ENCODE measurements around the gene IPO11.

The IPO11 gene

GRCh38 chr5:62413711-62414110 is 1.1 kb downstream of the IPO11 start:
- Histone ChIP-seq H3K4me3 (ENCODE audit: insufficient read depth, low read length, poor library complexity, severe bottlenecking) (peak overlapping the region; percentile 90), H3K4me2 (ENCODE audit: low read depth, low read length, poor library complexity, severe bottlenecking) (peak overlapping the region; percentile 72), H4K20me1 (ENCODE audit: low read depth, low read length) (peaks cover 3% of the 10 kb centered on the region; the same call in 1 of the 2 replicates), H3K27ac (ENCODE audit: low read depth, low read length) (no peak overlapping the region), H3K36me3 (ENCODE audit: low read length) (no peaks in the 10 kb centered on the region), H3K9me2 (replicated peaks; ENCODE audit: insufficient read depth, low read length) (no peaks in the 10 kb centered on the region), H3K79me2 (ENCODE audit: insufficient read depth, low read length) (peaks cover 58% of the 10 kb centered on the region), H3K27me3 (ENCODE audit: low read length) (no peaks in the 10 kb centered on the region), H2AFZ (ENCODE audit: low read depth, low read length, severe bottlenecking) (no peak overlapping the region), H3F3A (ENCODE audit: insufficient read depth) (0 out of 2 replicates have a peak, but pooled peaks cover 3% of the 10 kb centered on the region), H3K9me3 (ENCODE audit: insufficient read depth, low read length) (no peaks in the 10 kb centered on the region), H3K9ac (ENCODE audit: low read length) (peak overlapping the region; percentile 76)
- TF ChIP-seq EZH2phosphoT487 (conservative IDR thresholded peaks at IDR 0.05; ENCODE audit: low read length), result no peak
- TF ChIP-seq CTCF (IDR thresholded peaks at IDR 0.05; ENCODE audit: insufficient read depth, low read length, poor library complexity, severe bottlenecking), result no peak

- Histone ChIP-seq H3K79me2 (ENCODE audit: insufficient read depth, low read length) (peaks cover 97% of the 10 kb centered on the region), H3K9me3 (ENCODE audit: insufficient read depth, low read length) (no peaks in the 10 kb centered on the region), H4K20me1 (ENCODE audit: low read depth, low read length) (peaks cover 9% of the 10 kb centered on the region; the same call in 1 of the 2 replicates), H2AFZ (ENCODE audit: low read depth, low read length, severe bottlenecking) (no peak overlapping the region), H3K9me2 (replicated peaks; ENCODE audit: insufficient read depth, low read length) (no peaks in the 10 kb centered on the region), H3K27me3 (ENCODE audit: low read length) (no peaks in the 10 kb centered on the region), H3K36me3 (ENCODE audit: low read length) (no peaks in the 10 kb centered on the region), H3K9ac (ENCODE audit: low read length) (no peak overlapping the region), H3K4me3 (ENCODE audit: insufficient read depth, low read length, poor library complexity, severe bottlenecking) (no peak overlapping the region), H3K27ac (ENCODE audit: low read depth, low read length) (no peak overlapping the region), H3F3A (ENCODE audit: insufficient read depth) (0 out of 2 replicates have a peak, but pooled peaks cover 3% of the 10 kb centered on the region), H3K4me2 (ENCODE audit: low read depth, low read length, poor library complexity, severe bottlenecking) (no peak overlapping the region)
- no peak for TF ChIP-seq EZH2phosphoT487 (conservative IDR thresholded peaks at IDR 0.05; ENCODE audit: low read length)
- no peak for TF ChIP-seq CTCF (IDR thresholded peaks at IDR 0.05; ENCODE audit: insufficient read depth, low read length, poor library complexity, severe bottlenecking)
Observed at GRCh38 chr5:62418462-62419076, 6.0 kb downstream of the IPO11 start.

GRCh38 chr5:62419609-62420008 is 7.0 kb downstream of the IPO11 start:
- TF ChIP-seq CTCF (IDR thresholded peaks at IDR 0.05; ENCODE audit: insufficient read depth, low read length, poor library complexity, severe bottlenecking) (no peak), EZH2phosphoT487 (conservative IDR thresholded peaks at IDR 0.05; ENCODE audit: low read length) (no peak)
- H3K27ac ChIP-seq (ENCODE audit: low read depth, low read length), result no peak overlapping the region
- H3K79me2 ChIP-seq (ENCODE audit: insufficient read depth, low read length), result peaks cover 94% of the 10 kb centered on the region
- H2AFZ ChIP-seq (ENCODE audit: low read depth, low read length, severe bottlenecking), result no peak overlapping the region
- H3F3A ChIP-seq (ENCODE audit: insufficient read depth), result no peaks in the 10 kb centered on the region
- no peaks in the 10 kb centered on the region for H3K9me3 ChIP-seq (ENCODE audit: insufficient read depth, low read length)
- H3K9ac ChIP-seq (ENCODE audit: low read length), result no peak overlapping the region
- H3K27me3 ChIP-seq (ENCODE audit: low read length), result no peaks in the 10 kb centered on the region
- H3K4me2 ChIP-seq (ENCODE audit: low read depth, low read length, poor library complexity, severe bottlenecking), result no peak overlapping the region
- no peak overlapping the region for H3K4me3 ChIP-seq (ENCODE audit: insufficient read depth, low read length, poor library complexity, severe bottlenecking)
- peaks cover 9% of the 10 kb centered on the region; the same call in 1 of the 2 replicates for H4K20me1 ChIP-seq (ENCODE audit: low read depth, low read length)
- H3K9me2 ChIP-seq (replicated peaks; ENCODE audit: insufficient read depth, low read length), result no peaks in the 10 kb centered on the region
- no peaks in the 10 kb centered on the region for H3K36me3 ChIP-seq (ENCODE audit: low read length)
